Measurements from ENCODE around the gene NLGN1. TPM values are rescaled to one million over a fixed set of nuclear protein-coding genes. Genes with fewer than 3 reads are reported as not detected.

The NLGN1 gene
- total RNA-seq, 1 experiment from 2014 or later = 5.2 TPM

- no peak overlapping the region for H3K18ac ChIP-seq (ENCODE audit: insufficient read length, low read depth, low read length)
- H3K9me3 ChIP-seq (ENCODE audit: control insufficient read depth, low read depth, low read length) = no peaks in the 10 kb centered on the region
- H3K27me3 ChIP-seq (ENCODE audit: insufficient read depth, low read length) = no peaks in the 10 kb centered on the region
- H3K79me2 ChIP-seq (ENCODE audit: insufficient read depth, low read length) = no peaks in the 10 kb centered on the region
- no peaks in the 10 kb centered on the region for H3K4me1 ChIP-seq (ENCODE audit: insufficient read depth, low read length)
- H3K9me3 Mint-ChIP-seq = no peaks in the 10 kb centered on the region
- no peak overlapping the region for H3K27ac ChIP-seq (ENCODE audit: insufficient read length, low read depth, low read length)
- no peak overlapping the region for H2BK5ac ChIP-seq (ENCODE audit: insufficient read length, low read length)
- H4K5ac ChIP-seq (ENCODE audit: insufficient read length, low read depth, low read length) = no peak overlapping the region
- H3K27me3 Mint-ChIP-seq (ENCODE audit: low read depth) = no peaks in the 10 kb centered on the region
- H2BK120ac ChIP-seq (ENCODE audit: low read depth, low read length, poor library complexity, severe bottlenecking) = no peak overlapping the region
- no peak overlapping the region for H2BK20ac ChIP-seq (ENCODE audit: low read depth, low read length, poor library complexity, severe bottlenecking)
- H3K14ac ChIP-seq (ENCODE audit: insufficient read depth, low read length) = no peak overlapping the region
- no peak overlapping the region for H2AK5ac ChIP-seq (ENCODE audit: insufficient read length, low read length)
- no peak overlapping the region for H3K4me3 Mint-ChIP-seq
- TF ChIP-seq CTCF (conservative IDR thresholded peaks at IDR 0.05) = no peak
- no peak overlapping the region for H2AFZ ChIP-seq (ENCODE audit: low read length)
- H4K91ac ChIP-seq (ENCODE audit: insufficient read length, low read depth, low read length) = no peak overlapping the region
- H3K4ac ChIP-seq (ENCODE audit: low read depth, low read length) = no peak overlapping the region
- peaks cover 1 to 11% (median 6%) of the 10 kb centered on the region in 3 experiments; a peak in 4 of 7 replicates for H3K36me3 Mint-ChIP-seq (ENCODE audit: insufficient read depth in 1 of 3, low read depth in 3 of 3)
- no peak for DNase-seq
- H2BK15ac ChIP-seq (ENCODE audit: low read depth, low read length) = no peak overlapping the region
- H3K23ac ChIP-seq (ENCODE audit: insufficient read length, low read depth, low read length) = no peak overlapping the region
- no peaks in the 10 kb centered on the region for H3K79me1 ChIP-seq (ENCODE audit: insufficient read depth, low read depth, low read length, poor library complexity, severe bottlenecking)
- H3K4me2 ChIP-seq (ENCODE audit: insufficient read depth, insufficient read length, low read length) = no peak overlapping the region
- H3K4me1 Mint-ChIP-seq = no peaks in the 10 kb centered on the region; a peak in 2 of 4 replicates
- no peak overlapping the region for H4K8ac ChIP-seq (replicated peaks; ENCODE audit: insufficient read length, low read depth, low read length)
- WGBS (ENCODE audit: extremely low coverage, insufficient read length, low lambda C conversion rate) = no CpG with 5 or more reads among the region's 2 CpGs
- no peaks in the 10 kb centered on the region for H4K20me1 ChIP-seq (ENCODE audit: control insufficient read depth, insufficient read depth, insufficient read length)
- H3T11ph ChIP-seq (ENCODE audit: low read length) = no peak overlapping the region
- no peak overlapping the region for H3K56ac ChIP-seq (ENCODE audit: insufficient read length, low read depth, low read length)
- H3K23me2 ChIP-seq (ENCODE audit: insufficient read length, low read depth, low read length, poor library complexity, severe bottlenecking) = no peaks in the 10 kb centered on the region
- H3K9ac ChIP-seq (ENCODE audit: extremely low read depth, insufficient read length, low read length) = no peak overlapping the region
- peak overlapping the region in 1 of 3 experiments; percentile 73; a peak in 1 of 7 replicates for H3K27ac Mint-ChIP-seq
- no peak overlapping the region for H2BK12ac ChIP-seq (ENCODE audit: insufficient read length, low read depth, low read length)
Measured at GRCh38 chr3:174243171-174243570, 845.6 kb downstream of the NLGN1 start.

All from H9 (cell line).